OCI-M1 (cell line): ENCODE results near the gene ACRBP.
"Not testable (repeated sequence)": the region's sequence is repeated elsewhere in the genome, so short reads cannot be mapped to it uniquely, and the experiment has no call there.

Experiments used
- DNase-seq: peaks from one replicate; lab custom pipeline; 2025; lab: John Stamatoyannopoulos, UW

The ACRBP gene

GRCh38 chr12:6614513-6615172, 32.6 kb downstream of the ACRBP start:
- peak; percentile 60 for DNase-seq

- DNase-seq, result peak; percentile 99
Observed at GRCh38 chr12:6613776-6614512, 33.3 kb downstream of the ACRBP start.

GRCh38 chr12:6613015-6613775, 34.0 kb downstream of the ACRBP start:
- peak; percentile 82 for DNase-seq

GRCh38 chr12:6612652-6613014, 34.6 kb downstream of the ACRBP start:
- DNase-seq, result no peak

- no peak for DNase-seq
Observed at GRCh38 chr12:6612247-6612646, 35.0 kb downstream of the ACRBP start.

GRCh38 chr12:6608592-6609281, 38.5 kb downstream of the ACRBP start:
- peak; percentile 72 for DNase-seq

GRCh38 chr12:6607751-6608591, 39.3 kb downstream of the ACRBP start:
- DNase-seq, result peak; percentile 95

GRCh38 chr12:6606331-6607131, 40.7 kb downstream of the ACRBP start:
- peak; percentile 64 for DNase-seq

GRCh38 chr12:6605421-6606330, 41.6 kb downstream of the ACRBP start:
- DNase-seq, result peak; percentile 25

- DNase-seq, result no peak
Observed at GRCh38 chr12:6604259-6605029, 42.8 kb downstream of the ACRBP start.

GRCh38 chr12:6603095-6603567, 44.1 kb downstream of the ACRBP start:
- DNase-seq, result no peak

GRCh38 chr12:6602526-6602925, 44.7 kb downstream of the ACRBP start:
- DNase-seq, result no peak

- not testable (repeated sequence) for DNase-seq
Observed at GRCh38 chr12:6595673-6596072, 51.6 kb downstream of the ACRBP start.

- no peak for DNase-seq
Observed at GRCh38 chr12:6592087-6592486, 55.1 kb downstream of the ACRBP start.
